ENCODE measurements around the gene PSAPL1.

DNA sequence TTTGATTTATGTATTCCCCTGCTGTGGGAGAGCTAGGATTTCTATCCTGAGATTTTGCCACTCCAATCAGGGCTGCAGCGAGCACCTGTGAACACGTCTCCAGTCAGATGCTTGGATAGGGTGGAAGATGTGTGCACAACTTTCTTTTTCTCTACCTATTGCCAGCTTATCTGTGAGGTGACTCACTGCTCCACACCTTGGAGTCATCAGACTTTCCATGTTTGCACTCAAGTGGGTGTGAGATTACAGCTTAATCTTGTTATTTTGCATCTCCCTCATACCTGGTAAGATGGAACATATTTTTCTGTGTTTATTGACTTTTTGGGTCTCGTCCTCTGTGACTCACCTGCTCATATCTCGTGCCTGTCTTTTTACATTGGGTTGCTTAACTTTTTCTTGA lies 32.2 kb downstream of the PSAPL1 start:
- TF ChIP-seq, protein P1, sequence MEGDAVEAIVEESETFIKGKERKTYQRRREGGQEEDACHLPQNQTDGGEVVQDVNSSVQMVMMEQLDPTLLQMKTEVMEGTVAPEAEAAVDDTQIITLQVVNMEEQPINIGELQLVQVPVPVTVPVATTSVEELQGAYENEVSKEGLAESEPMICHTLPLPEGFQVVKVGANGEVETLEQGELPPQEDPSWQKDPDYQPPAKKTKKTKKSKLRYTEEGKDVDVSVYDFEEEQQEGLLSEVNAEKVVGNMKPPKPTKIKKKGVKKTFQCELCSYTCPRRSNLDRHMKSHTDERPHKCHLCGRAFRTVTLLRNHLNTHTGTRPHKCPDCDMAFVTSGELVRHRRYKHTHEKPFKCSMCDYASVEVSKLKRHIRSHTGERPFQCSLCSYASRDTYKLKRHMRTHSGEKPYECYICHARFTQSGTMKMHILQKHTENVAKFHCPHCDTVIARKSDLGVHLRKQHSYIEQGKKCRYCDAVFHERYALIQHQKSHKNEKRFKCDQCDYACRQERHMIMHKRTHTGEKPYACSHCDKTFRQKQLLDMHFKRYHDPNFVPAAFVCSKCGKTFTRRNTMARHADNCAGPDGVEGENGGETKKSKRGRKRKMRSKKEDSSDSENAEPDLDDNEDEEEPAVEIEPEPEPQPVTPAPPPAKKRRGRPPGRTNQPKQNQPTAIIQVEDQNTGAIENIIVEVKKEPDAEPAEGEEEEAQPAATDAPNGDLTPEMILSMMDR (IDR thresholded peaks at IDR 0.05) = no peak
- TF ChIP-seq POLR2A (IDR thresholded peaks at IDR 0.05) = no peak
